HCEC 1CT (cell line): ENCODE data around the gene PPP1R14C.

Experiments used
- DNase-seq: peaks from one replicate; pipeline ENCODE4 v3.0.0-alpha.2; 2017

Gene PPP1R14C

GRCh38 chr6:150198532-150198931 is 55.7 kb downstream of the PPP1R14C start:
- no peak for DNase-seq

GRCh38 chr6:150199241-150199640 is 56.4 kb downstream of the PPP1R14C start:
- no peak for DNase-seq

- no peak for DNase-seq
These were observed 57.7 kb downstream of the PPP1R14C start for GRCh38 chr6:150200428-150201100.

- no peak for DNase-seq
These were observed 58.4 kb downstream of the PPP1R14C start for GRCh38 chr6:150201285-150201684.

- no peak for DNase-seq
These were observed 59.0 kb downstream of the PPP1R14C start for GRCh38 chr6:150201772-150202329.

- no peak for DNase-seq
These were observed 59.6 kb downstream of the PPP1R14C start for GRCh38 chr6:150202404-150202803.

GRCh38 chr6:150202934-150203333 is 60.1 kb downstream of the PPP1R14C start:
- DNase-seq = no peak

GRCh38 chr6:150203378-150203777 is 60.5 kb downstream of the PPP1R14C start:
- DNase-seq = no peak

- no peak for DNase-seq
These were observed 61.2 kb downstream of the PPP1R14C start for GRCh38 chr6:150203871-150204545.

- no peak for DNase-seq
These were observed 62.0 kb downstream of the PPP1R14C start for GRCh38 chr6:150204705-150205472.

- DNase-seq = no peak
These were observed 65.2 kb downstream of the PPP1R14C start for GRCh38 chr6:150207931-150208570.

GRCh38 chr6:150208611-150209352 is 65.9 kb downstream of the PPP1R14C start:
- DNase-seq = no peak

GRCh38 chr6:150209415-150209814 is 66.6 kb downstream of the PPP1R14C start:
- DNase-seq = no peak

GRCh38 chr6:150211700-150212511 is 69.1 kb downstream of the PPP1R14C start:
- DNase-seq = no peak

GRCh38 chr6:150212778-150213177 is 69.9 kb downstream of the PPP1R14C start:
- DNase-seq = no peak

- DNase-seq = no peak
These were observed 70.5 kb downstream of the PPP1R14C start for GRCh38 chr6:150213301-150213700.

- no peak for DNase-seq
These were observed 71.5 kb downstream of the PPP1R14C start for GRCh38 chr6:150214310-150214709.

- DNase-seq = no peak
These were observed 78.0 kb downstream of the PPP1R14C start for GRCh38 chr6:150220634-150221551.

GRCh38 chr6:150224820-150225219 is 82.0 kb downstream of the PPP1R14C start:
- no peak for DNase-seq

- DNase-seq = no peak
These were observed 84.4 kb downstream of the PPP1R14C start for GRCh38 chr6:150227281-150227680.
